GM21825 (cell line): ENCODE results near the gene CEACAM1.
"Not testable (repeated sequence)": the region's sequence is repeated elsewhere in the genome, so short reads cannot be mapped to it uniquely, and the experiment has no call there.

Source experiments
- ATAC-seq: cut with Tn5 transposase; IDR thresholded peaks from one replicate; pipeline ENCODE4 v1.9.1; 2021; ENCODE audit warnings: mild to moderate bottlenecking, moderate library complexity; ENCODE audit not compliant: unreplicated experiment

The CEACAM1 gene

DNA sequence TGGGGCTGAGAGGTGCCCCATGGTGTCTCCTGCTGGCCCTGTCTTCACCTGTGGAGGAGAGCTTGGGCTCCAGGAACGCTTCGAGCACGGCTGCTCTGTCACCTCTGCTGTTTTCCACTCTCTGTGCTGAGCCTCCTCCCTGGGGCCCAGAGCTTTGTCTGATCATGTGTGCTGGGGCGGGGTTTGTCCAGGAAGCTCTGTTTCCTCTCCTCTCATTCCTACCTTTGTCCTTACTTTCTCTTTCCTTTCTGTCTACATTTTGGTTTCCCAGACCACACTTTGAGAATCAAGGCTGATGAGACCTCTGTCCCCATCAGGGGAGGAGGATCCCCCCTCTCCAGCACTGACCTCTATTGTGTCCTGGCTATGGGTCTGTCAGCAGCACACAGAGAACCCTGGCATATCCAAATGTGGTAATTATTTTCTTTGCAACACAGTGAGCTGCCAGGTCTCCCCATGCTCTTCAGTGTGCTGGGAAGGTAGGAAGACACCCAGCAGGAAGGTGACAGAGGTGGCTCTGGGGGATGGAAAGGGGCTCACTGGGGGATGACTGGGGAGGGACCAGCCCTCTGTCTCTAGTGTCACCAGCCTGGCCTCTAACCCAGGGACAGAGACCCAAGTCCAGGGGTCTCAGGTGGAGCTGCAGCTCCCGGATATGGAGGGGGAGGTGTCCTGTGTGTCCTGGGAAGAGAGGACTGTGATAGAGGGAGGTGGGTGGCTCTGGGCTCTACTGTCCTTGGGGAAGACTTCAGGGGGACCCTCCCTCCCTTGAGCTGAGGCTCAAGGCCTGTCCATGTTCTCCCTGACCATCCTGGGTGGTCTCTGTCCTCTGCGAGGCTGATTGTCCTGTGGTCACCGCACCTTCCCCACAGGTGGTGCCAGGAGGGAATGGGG is at the start of gene CEACAM1:
CEACAM1 (minus strand) TSS at position 128 of the 894 bp plus-strand sequence; CDS start at position 21, 107 bp downstream.
- ATAC-seq, result no peak

GRCh38 chr19:42577016-42577415 is 48.7 kb upstream of the CEACAM1 start:
- no peak for ATAC-seq

- ATAC-seq, result no peak
Measured at GRCh38 chr19:42576241-42576640, 48.0 kb upstream of the CEACAM1 start.

DNA sequence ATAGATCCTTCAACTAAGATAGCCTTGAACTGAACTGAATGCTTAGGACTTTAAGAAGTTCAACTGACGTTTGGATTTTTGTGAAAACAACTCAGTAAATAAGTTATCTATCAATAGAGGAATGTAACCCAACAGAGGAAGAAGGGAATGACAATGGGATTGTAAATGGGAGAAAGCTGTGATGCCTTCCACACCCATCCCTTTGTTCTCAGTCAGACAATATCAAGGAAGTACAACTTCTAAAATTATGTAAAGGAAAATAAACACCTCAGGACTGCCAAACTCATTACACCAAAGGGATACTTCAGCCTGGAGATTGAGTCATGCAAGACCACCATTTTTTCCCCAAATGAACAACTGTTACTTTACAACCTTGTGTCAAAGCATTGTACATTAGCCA is 45.4 kb upstream of the CEACAM1 start:
- no peak for ATAC-seq

- ATAC-seq, result no peak
Measured at GRCh38 chr19:42571116-42571515, 42.8 kb upstream of the CEACAM1 start.

- no peak for ATAC-seq
Measured at GRCh38 chr19:42569193-42569592, 40.9 kb upstream of the CEACAM1 start.

DNA sequence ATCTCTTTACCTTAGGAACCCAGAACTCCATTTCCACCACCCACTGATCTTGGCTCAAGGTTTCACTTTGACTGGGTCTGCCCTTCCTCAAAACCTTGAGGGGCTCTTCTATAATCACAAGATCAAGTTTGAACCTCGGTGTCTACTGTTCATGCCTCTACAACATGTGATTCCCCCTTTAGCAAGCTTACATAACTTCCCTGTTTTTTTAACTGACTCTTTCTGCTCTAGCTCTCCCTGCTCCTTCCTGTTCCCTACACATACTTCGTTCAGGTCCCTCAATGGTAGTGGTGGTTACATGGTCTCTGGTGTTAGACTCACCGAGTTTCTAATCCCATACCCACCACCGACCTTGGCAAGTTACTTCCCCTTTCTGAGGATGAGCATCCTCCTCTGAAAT is 39.7 kb upstream of the CEACAM1 start:
- no peak for ATAC-seq

DNA sequence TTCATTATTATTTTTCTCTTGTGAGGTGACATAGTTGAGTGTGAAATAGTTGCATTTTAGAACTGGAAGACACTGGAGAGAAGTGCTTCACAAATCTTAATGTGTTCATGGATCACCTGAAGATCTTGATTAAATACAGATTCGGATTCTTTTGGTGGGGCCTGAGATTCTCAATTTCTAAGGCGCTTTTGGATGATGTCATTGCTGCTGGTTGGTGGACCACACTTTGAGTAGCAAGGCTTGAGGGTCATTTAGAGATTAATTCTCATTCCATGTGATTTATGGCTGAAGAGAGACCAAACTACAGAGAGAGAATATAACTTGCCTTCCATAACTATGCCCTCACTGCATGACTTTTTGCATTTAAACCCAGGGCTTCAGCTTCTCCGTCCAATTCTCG is 39.3 kb upstream of the CEACAM1 start:
- no peak for ATAC-seq

- ATAC-seq, result no peak
Measured at GRCh38 chr19:42563352-42564210, 35.3 kb upstream of the CEACAM1 start.

DNA sequence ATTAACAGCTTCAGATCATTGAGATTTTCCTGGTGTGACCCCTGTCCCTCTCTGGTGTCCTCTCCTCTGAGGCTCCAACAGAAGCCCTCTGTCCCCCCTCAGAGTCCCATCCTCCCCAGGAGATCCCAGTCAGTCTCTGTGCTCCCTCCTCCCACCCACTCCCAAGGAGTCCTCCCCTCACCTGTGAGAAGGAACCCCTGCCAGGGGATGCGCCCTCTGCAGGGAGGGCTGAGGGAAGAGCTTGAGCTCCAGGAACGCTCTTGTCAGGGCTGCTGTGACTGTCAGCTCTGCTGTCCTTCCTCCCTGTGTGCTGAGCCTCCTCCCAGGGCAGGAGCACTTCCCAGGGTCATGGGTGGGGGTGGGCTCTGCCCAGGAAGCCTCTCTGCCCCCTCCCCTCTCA is 33.2 kb upstream of the CEACAM1 start:
- ATAC-seq, result no peak

- ATAC-seq, result no peak
Measured at GRCh38 chr19:42560731-42561130, 32.5 kb upstream of the CEACAM1 start.

- ATAC-seq, result no peak
Measured at GRCh38 chr19:42558450-42559150, 30.3 kb upstream of the CEACAM1 start.

- not testable (repeated sequence) for ATAC-seq
Measured at GRCh38 chr19:42557386-42557871, 29.1 kb upstream of the CEACAM1 start.

DNA sequence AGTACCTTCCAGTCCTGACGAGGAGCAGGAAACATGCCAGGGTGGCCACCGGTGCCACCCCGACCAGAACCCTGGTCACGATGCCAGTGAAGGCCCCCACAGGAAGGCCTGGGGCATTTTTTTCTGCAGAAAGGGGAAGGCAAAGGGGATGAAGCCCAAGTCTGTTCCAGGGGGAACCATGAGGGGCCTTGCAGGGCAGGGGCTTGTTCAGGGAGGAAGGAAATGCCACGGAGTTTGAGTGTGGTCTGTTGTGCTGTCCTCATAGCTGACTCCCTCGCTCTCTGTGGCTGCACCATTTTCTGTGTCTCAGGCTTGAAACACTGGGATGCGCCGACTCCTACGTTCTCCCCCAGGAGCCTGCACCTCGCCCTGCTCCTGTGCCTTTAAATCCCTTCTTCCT is 27.5 kb upstream of the CEACAM1 start:
- ATAC-seq, result no peak

GRCh38 chr19:42555317-42555716 is 27.0 kb upstream of the CEACAM1 start:
- ATAC-seq, result no peak

DNA sequence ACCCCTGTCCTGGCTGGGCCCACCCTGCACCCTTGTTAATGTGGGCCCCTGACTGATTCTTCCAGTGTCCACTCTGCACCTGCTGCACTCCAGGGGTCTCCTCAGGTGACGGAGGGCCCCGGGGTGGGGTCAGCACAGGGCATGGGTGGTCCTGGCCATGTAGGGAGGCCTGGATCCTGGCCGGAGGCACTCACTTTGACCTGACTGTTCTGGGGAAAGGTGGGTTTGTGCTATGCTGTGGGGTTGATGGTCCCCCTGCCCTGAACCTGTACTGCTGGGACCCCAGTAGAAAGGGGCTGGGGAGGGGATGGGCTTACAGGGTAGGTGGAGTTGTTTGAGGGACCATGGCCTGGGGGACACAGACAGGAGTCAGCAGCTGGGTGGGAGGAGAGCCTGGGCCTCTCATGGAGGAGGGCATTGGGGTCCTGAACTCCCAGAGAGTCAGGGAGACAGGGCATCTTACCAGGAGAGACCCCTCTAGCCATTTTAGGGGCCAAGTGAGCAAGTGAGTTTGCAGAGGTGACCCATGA is 25.8 kb upstream of the CEACAM1 start:
- ATAC-seq, result no peak

DNA sequence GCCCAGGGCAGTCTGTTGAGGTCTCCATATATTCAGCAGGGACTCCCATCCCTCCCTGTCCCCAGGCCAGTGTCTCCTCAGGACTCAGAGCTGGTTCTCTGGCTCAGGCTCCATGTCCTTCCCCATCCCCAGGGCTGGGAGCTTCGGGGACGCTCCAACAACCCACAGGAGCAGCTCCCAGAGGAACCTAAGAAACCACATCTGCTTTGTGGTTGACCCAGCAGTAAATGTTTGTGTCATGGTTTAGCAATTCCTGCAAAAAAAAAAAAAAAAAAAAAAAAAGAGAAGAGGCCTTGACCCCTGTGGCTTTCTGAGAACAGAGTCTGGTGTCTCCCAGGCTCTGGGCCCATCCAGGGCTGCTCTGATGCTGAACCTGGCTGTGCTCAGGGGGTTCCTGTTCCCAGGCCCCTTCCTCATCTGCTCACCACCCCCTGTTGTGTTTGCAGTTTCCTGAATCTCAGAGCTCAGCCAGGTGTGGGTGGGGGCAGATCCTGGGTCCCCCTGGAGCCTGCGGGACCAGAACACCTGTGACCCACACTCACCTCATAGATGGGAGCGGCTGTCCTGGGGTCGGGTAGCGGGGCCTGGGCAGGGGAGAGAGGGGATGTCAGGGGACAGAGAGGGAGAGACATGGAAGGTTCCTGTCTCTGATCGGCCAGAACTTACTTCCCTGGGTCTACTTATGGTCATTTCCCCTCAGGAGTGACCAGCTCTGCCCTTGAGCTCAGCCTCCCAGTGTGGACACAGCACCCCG is 25.2 kb upstream of the CEACAM1 start:
- no peak for ATAC-seq

DNA sequence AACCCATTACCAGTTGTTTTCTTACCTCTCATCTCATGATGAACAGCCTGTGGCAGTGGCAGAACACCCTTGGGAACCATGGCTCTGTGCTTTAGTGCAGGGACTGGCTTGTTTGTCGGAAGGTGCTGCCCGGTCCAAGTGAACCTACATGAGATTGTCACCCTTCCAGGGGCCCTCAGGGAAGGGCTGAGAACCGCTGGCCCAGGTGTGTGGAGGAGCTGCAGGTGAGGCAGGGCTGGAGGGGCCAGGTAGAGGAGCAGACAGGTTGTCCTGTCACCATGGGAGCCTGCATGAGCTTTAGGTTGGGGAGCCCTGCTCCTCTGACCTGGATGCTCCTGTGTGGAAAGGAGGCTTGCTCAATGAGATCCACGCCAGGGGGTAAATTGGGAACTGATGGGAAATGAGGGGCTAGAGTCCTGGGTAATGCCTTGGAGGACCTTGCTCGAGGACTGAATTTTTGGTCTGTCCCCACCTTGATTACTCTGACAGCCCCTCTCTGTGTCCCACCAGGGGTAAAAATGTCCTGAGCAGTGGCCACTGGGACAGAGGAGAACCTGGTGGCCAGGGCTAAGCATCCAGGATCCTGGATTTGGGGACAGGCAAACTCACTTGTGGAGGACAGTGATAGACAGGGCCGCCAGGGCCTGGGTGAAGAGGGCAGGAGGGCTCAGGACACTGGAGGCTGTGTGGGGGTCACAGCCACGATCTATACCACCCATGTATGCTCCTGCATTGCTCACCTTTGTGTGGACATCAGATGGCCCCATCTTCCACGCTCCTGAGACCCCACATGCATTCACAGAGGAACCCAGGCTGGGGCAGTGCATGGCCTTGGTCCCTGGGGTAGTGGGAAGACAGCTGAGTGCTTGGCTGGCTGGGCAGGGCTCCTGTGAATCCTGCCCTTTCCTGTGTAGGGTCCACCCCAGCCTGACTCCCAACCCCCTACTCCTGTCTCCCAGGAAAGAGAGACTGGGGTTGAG is 24.1 kb upstream of the CEACAM1 start:
- ATAC-seq, result no peak

DNA sequence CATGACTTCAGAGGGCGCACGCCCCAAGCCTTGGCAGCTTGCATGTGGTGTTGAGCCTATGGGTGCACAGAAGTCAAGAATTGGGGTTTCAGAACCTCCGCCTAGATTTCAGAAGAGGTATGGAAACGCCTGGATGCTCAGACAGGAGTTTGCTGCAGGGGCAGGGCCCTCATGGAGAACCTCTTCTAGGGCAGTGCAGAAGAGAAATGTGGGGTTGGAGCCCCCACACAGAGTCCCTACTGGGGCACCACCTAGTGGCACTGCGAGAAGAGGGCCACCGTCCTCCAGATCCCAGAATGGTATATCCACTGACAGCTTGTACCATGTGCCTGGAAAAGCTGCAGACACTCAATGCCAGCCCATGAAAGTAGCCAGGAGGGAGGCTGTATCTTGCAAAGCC is 22.2 kb upstream of the CEACAM1 start:
- not testable (repeated sequence) for ATAC-seq
